Vagina (tissue), 2 donors: ENCODE measurements around the gene ZNF282.

Source experiments
- POLR2A ChIP-seq, 2 donors: fragments of 450-650 bp; IDR thresholded peaks; one replicate each; pipeline ENCODE4 v1.6.1; 2017; ENCODE audit warnings: antibody characterized with exemption in 2 of 2, mild to moderate bottlenecking in 2 of 2, moderate library complexity in 2 of 2
- POLR2AphosphoS5 ChIP-seq, 2 donors: sonication (generic); formaldehyde crosslinking; IDR thresholded peaks; one replicate each; pipeline ENCODE4 v1.9.0; 2017; ENCODE audit warnings: antibody characterized with exemption in 2 of 2, mild to moderate bottlenecking in 2 of 2, low read depth in 1 of 2; ENCODE audit not compliant: insufficient read depth in 1 of 2
- TF ChIP-seq, protein P1 (sequence below), 3 experiments: fragments of 450-650 bp in 2 of 3; fragments of 200-600 bp in 1 of 3; sonication (generic) in 1 of 3; IDR thresholded peaks; one replicate each; pipeline ENCODE4 v1.5.1; 2017 to 2019; ENCODE audit warnings: antibody characterized with exemption in 3 of 3, mild to moderate bottlenecking in 2 of 3, moderate library complexity in 2 of 3

GRCh38 chr7:149218469-149219420 is 23.4 kb downstream of the ZNF282 start:
- TF ChIP-seq POLR2A (IDR thresholded peaks at IDR 0.05) (no peak), POLR2AphosphoS5 (IDR thresholded peaks at IDR 0.05; ENCODE audit: insufficient read depth in 1 of 2, low read depth in 1 of 2) (no peak)
- TF ChIP-seq, protein P1, sequence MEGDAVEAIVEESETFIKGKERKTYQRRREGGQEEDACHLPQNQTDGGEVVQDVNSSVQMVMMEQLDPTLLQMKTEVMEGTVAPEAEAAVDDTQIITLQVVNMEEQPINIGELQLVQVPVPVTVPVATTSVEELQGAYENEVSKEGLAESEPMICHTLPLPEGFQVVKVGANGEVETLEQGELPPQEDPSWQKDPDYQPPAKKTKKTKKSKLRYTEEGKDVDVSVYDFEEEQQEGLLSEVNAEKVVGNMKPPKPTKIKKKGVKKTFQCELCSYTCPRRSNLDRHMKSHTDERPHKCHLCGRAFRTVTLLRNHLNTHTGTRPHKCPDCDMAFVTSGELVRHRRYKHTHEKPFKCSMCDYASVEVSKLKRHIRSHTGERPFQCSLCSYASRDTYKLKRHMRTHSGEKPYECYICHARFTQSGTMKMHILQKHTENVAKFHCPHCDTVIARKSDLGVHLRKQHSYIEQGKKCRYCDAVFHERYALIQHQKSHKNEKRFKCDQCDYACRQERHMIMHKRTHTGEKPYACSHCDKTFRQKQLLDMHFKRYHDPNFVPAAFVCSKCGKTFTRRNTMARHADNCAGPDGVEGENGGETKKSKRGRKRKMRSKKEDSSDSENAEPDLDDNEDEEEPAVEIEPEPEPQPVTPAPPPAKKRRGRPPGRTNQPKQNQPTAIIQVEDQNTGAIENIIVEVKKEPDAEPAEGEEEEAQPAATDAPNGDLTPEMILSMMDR (IDR thresholded peaks at IDR 0.05), result no peak
